ENCODE data around the gene SEMA7A.

Gene SEMA7A

GRCh38 chr15:74388363-74388951 is 45.3 kb downstream of the SEMA7A start:
- TF ChIP-seq CTCF (IDR thresholded peaks at IDR 0.05; ENCODE audit: low read depth, low read length), result no peak
- TF ChIP-seq POLR2A (IDR thresholded peaks at IDR 0.05; ENCODE audit: extremely low read depth, insufficient read length), result no peak
- TF ChIP-seq MYC (IDR thresholded peaks at IDR 0.05; ENCODE audit: low read depth, low read length), result no peak
- TF ChIP-seq, protein P1, sequence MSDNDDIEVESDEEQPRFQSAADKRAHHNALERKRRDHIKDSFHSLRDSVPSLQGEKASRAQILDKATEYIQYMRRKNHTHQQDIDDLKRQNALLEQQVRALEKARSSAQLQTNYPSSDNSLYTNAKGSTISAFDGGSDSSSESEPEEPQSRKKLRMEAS (IDR thresholded peaks at IDR 0.05; ENCODE audit: low read depth, low read length), result no peak
- H3K4me3 ChIP-seq (ENCODE audit: low read depth, low read length), result no peak overlapping the region
- DNase-seq (ENCODE audit: low read depth), result no peak

DNA sequence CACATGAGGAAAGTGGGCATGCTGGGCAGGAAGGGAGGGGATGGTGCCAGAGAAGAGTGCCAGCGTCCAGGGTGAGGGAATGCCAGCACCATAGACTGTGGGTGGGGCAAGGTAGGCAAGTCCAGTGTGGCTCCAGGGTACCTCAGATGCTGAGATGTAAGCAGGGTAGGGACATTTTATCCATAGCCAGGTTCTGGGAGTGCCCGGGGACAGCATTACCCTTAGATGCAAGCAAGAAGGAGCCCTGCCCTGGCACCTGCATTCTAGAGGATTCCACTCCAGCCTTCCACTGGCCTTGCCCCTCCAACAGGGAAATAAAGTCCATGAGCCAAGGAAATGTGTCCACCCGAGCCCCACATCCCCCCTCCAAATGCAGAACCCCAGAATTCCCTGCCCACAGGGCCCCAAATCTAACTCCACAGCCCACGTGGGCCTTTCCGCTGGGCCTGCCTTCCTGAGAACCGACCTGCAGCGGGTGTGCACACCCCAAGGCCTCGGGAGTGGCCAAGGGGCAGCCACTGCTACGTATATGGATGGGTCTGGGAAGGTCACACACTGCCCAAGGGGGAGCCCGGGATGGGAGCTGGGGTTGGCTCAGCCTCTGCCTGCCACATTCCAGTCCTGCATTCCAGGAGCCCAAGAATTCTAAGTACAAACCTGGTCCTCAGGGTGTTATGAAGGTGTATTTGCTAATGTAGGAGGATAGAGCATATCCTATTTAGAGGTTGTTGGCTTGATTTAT is 46.0 kb downstream of the SEMA7A start:
- H3K4me3 ChIP-seq (ENCODE audit: low read depth, low read length), result no peak overlapping the region
- no peak for DNase-seq (ENCODE audit: low read depth)
- TF ChIP-seq CTCF (IDR thresholded peaks at IDR 0.05; ENCODE audit: low read depth, low read length), result no peak
- TF ChIP-seq POLR2A (IDR thresholded peaks at IDR 0.05; ENCODE audit: extremely low read depth, insufficient read length), result no peak
- no peak for TF ChIP-seq MYC (IDR thresholded peaks at IDR 0.05; ENCODE audit: low read depth, low read length)
- TF ChIP-seq, protein P1 (IDR thresholded peaks at IDR 0.05; ENCODE audit: low read depth, low read length), result no peak

- H3K4me3 ChIP-seq (ENCODE audit: low read depth, low read length), result no peak overlapping the region
- TF ChIP-seq MYC (IDR thresholded peaks at IDR 0.05; ENCODE audit: low read depth, low read length), result no peak
- no peak for TF ChIP-seq POLR2A (IDR thresholded peaks at IDR 0.05; ENCODE audit: extremely low read depth, insufficient read length)
- TF ChIP-seq, protein P1 (IDR thresholded peaks at IDR 0.05; ENCODE audit: low read depth, low read length), result no peak
- TF ChIP-seq CTCF (IDR thresholded peaks at IDR 0.05; ENCODE audit: low read depth, low read length), result no peak
- no peak for DNase-seq (ENCODE audit: low read depth)
These were observed 46.6 kb downstream of the SEMA7A start for GRCh38 chr15:74387141-74387541.

DNA sequence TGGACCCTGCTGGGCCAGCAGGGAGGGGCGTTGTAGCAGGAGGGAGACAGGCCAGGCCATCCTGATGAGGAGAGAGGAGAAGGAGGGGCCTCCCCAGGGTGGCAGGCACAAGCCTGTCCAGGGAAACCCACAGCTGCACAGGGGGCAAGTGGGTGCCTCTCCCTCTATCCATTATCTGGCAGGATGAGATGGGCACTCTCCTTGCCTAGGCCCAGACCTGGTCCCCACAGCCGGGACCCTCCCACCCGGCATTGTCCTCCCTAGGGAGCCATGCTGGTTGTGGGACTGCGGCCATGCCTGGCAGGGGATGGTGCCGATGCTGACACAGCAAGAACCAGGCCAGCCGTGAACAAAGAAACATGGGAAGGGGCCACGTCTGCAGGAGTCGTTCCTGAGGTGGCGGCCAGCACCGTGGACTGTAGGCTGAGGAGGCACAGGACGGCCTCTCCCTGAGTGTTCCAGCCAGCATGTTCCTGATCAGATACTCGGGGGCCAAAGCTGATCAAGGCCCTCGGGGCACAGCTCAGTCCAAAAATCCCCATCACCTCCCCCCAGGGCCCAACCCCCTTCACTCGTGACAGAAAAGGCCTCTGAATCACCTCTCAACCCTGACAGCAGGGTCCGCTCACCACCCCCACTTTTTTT is 47.1 kb downstream of the SEMA7A start:
- no peak overlapping the region for H3K4me3 ChIP-seq (ENCODE audit: low read depth, low read length)
- DNase-seq (ENCODE audit: low read depth), result no peak
- TF ChIP-seq POLR2A (IDR thresholded peaks at IDR 0.05; ENCODE audit: extremely low read depth, insufficient read length) (no peak), CTCF (IDR thresholded peaks at IDR 0.05; ENCODE audit: low read depth, low read length) (no peak), MYC (IDR thresholded peaks at IDR 0.05; ENCODE audit: low read depth, low read length) (no peak)
- TF ChIP-seq, protein P1 (IDR thresholded peaks at IDR 0.05; ENCODE audit: low read depth, low read length), result no peak

DNA sequence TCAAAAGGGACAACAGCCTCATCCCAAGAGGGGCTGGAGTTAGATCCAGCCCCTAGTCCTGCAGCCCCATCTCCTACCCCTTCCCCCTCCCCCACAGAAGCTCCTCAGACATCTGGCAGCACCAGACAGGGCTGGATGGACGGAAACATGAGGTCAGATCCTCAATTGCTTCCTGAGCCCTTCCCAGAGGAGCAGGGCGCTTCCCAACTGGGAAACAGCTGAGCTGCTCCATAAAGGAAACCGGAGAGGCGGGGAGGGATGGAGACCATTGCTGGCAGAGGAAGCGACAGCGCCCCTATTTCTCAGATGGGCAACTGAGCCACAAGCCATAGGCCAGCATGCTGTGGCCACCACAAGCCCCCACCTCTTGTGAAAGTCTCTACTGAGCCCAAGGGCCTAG is 48.0 kb downstream of the SEMA7A start:
- H3K4me3 ChIP-seq (ENCODE audit: low read depth, low read length), result no peak overlapping the region
- no peak for TF ChIP-seq CTCF (IDR thresholded peaks at IDR 0.05; ENCODE audit: low read depth, low read length)
- TF ChIP-seq POLR2A (IDR thresholded peaks at IDR 0.05; ENCODE audit: extremely low read depth, insufficient read length), result no peak
- TF ChIP-seq, protein P1 (IDR thresholded peaks at IDR 0.05; ENCODE audit: low read depth, low read length), result no peak
- no peak for TF ChIP-seq MYC (IDR thresholded peaks at IDR 0.05; ENCODE audit: low read depth, low read length)
- no peak for DNase-seq (ENCODE audit: low read depth)
